Measurements from ENCODE around the gene GALNT12.

Gene GALNT12

GRCh38 chr9:98783518-98784226 is 23.8 kb upstream of the GALNT12 start:
- no peak for DNase-seq

- no peak for DNase-seq
Observed at GRCh38 chr9:98784831-98785806, 22.4 kb upstream of the GALNT12 start.

- no peak for DNase-seq
Observed at GRCh38 chr9:98786750-98787510, 20.5 kb upstream of the GALNT12 start.

GRCh38 chr9:98787766-98788335 is 19.6 kb upstream of the GALNT12 start:
- no peak for DNase-seq

GRCh38 chr9:98789483-98790133 is 17.9 kb upstream of the GALNT12 start:
- DNase-seq, result no peak

GRCh38 chr9:98790134-98790841 is 17.2 kb upstream of the GALNT12 start:
- DNase-seq, result no peak

- peak; percentile 67 for DNase-seq
Observed at GRCh38 chr9:98790842-98791607, 16.4 kb upstream of the GALNT12 start.

- DNase-seq, result no peak
Observed at GRCh38 chr9:98791608-98792490, 15.6 kb upstream of the GALNT12 start.

GRCh38 chr9:98793031-98793430 is 14.4 kb upstream of the GALNT12 start:
- DNase-seq, result no peak

GRCh38 chr9:98794802-98795201 is 12.7 kb upstream of the GALNT12 start:
- DNase-seq, result no peak

- no peak for DNase-seq
Observed at GRCh38 chr9:98795295-98795955, 12.0 kb upstream of the GALNT12 start.

- peak; percentile 22 for DNase-seq
Observed at GRCh38 chr9:98795970-98796363, 11.5 kb upstream of the GALNT12 start.

- DNase-seq, result peak; percentile 89
Observed at GRCh38 chr9:98796364-98797101, 10.9 kb upstream of the GALNT12 start, which contains the start of gene ANKS6. ANKS6 (minus strand) TSS chr9:98796555; CDS start chr9:98796491, 64 bp downstream.

- no peak for DNase-seq
Observed at GRCh38 chr9:98797491-98797890, 10.0 kb upstream of the GALNT12 start.

- DNase-seq, result no peak
Observed at GRCh38 chr9:98798254-98798653, 9.2 kb upstream of the GALNT12 start.

- no peak for DNase-seq
Observed at GRCh38 chr9:98801561-98801960, 5.9 kb upstream of the GALNT12 start.

GRCh38 chr9:98801969-98802371 is 5.5 kb upstream of the GALNT12 start:
- DNase-seq, result no peak

GRCh38 chr9:98804083-98804482 is 3.4 kb upstream of the GALNT12 start:
- DNase-seq, result no peak
